22Rv1 (cell line): ENCODE data around the gene ATOH1.

Experiments
- H3K27ac ChIP-seq: fragments of 450-650 bp; 2 replicates; pipeline ENCODE4 v1.5.1; 2017
- CTCF ChIP-seq: fragments of 450-650 bp; IDR thresholded peaks from 2 replicates; pipeline ENCODE4 v1.5.1; 2017; ENCODE audit warnings: mild to moderate bottlenecking
- ZFX ChIP-seq: fragments of 450-650 bp; IDR thresholded peaks from 2 replicates; pipeline ENCODE4 v1.6.1; 2017; ENCODE audit warnings: antibody characterized with exemption, borderline replicate concordance

The ATOH1 gene

GRCh38 chr4:93802045-93802444, 26.5 kb upstream of the ATOH1 start:
- TF ChIP-seq ZFX (no peak), CTCF (no peak)
- H3K27ac ChIP-seq, result no peak overlapping the region

GRCh38 chr4:93809773-93810172, 18.8 kb upstream of the ATOH1 start:
- TF ChIP-seq CTCF (no peak), ZFX (no peak)
- H3K27ac ChIP-seq, result no peak overlapping the region

GRCh38 chr4:93810340-93810992, 18.1 kb upstream of the ATOH1 start:
- no peak overlapping the region for H3K27ac ChIP-seq

GRCh38 chr4:93813092-93813491, 15.5 kb upstream of the ATOH1 start:
- TF ChIP-seq CTCF (no peak), ZFX (no peak)
- no peak overlapping the region for H3K27ac ChIP-seq

More at GRCh38 chr4:93810340-93810992, 18.1 kb upstream of the ATOH1 start:
- TF ChIP-seq CTCF (no peak), ZFX (no peak)

- no peak for TF ChIP-seq CTCF
- no peak for TF ChIP-seq ZFX
- H3K27ac ChIP-seq, result no peak overlapping the region
Observed at GRCh38 chr4:93814141-93814540, 14.4 kb upstream of the ATOH1 start.

- no peak overlapping the region for H3K27ac ChIP-seq
- TF ChIP-seq ZFX, result no peak
- TF ChIP-seq CTCF, result no peak
Observed at GRCh38 chr4:93814722-93815121, 13.8 kb upstream of the ATOH1 start.

- H3K27ac ChIP-seq, result no peak overlapping the region
Observed at GRCh38 chr4:93825551-93826216, 2.9 kb upstream of the ATOH1 start.

More at GRCh38 chr4:93825551-93826216, 2.9 kb upstream of the ATOH1 start:
- TF ChIP-seq CTCF, result no peak
- no peak for TF ChIP-seq ZFX
